ENCODE measurements around the gene VPS26C. TPM values are rescaled to one million over a fixed set of nuclear protein-coding genes. Genes with fewer than 3 reads are reported as not detected.

The VPS26C gene
- total and polyA plus RNA-seq, 2 of the 13 experiments (the other 11 are each of a cell fraction or from before 2014, with no cell fraction given): 30.3 to 39.7 TPM

GRCh38 chr21:37267269-37268185, at the start of gene VPS26C (continued):
- TF ChIP-seq HMG20A (CRISPR knock-in tag; IDR thresholded peaks at IDR 0.05; ENCODE audit: borderline replicate concordance) (peak; percentile 24; the same call in 1 of the 2 replicates), MAX (IDR thresholded peaks at IDR 0.05) (peak; percentile 79), AGO2 (optimal IDR thresholded peaks at IDR 0.05; ENCODE audit: low read depth, low read length) (peak; percentile 93), CTCF (CRISPR knock-in tag; IDR thresholded peaks at IDR 0.05) (peak; percentile 2; the same call in 1 of the 2 replicates), ZBTB2 (CRISPR knock-in tag; IDR thresholded peaks at IDR 0.05; ENCODE audit: low read depth) (peak; percentile 99), RFX3 (CRISPR knock-in tag; IDR thresholded peaks at IDR 0.05) (no peak), CCAR2 (optimal IDR thresholded peaks at IDR 0.05; ENCODE audit: low read depth, low read length) (no peak), PAWR (CRISPR knock-in tag; IDR thresholded peaks at IDR 0.05; ENCODE audit: borderline replicate concordance) (no peak), POLR2G (IDR thresholded peaks at IDR 0.05; ENCODE audit: low read depth, low read length) (peak; percentile 93), ZNF713 (CRISPR knock-in tag; IDR thresholded peaks at IDR 0.05) (peak; percentile 93), KDM5B (CRISPR knock-in tag; IDR thresholded peaks at IDR 0.05; ENCODE audit: borderline replicate concordance) (peak; percentile 90), E2F1 (CRISPR knock-in tag; IDR thresholded peaks at IDR 0.05) (peak; percentile 49), ZNF225 (CRISPR knock-in tag; IDR thresholded peaks at IDR 0.05) (peak; percentile 75; the same call in 1 of the 2 replicates), GATA4 (IDR thresholded peaks at IDR 0.05; ENCODE audit: borderline replicate concordance, low read depth) (0 out of 2 replicates have a peak, but pooled peaks have one; percentile 36), SALL1 (CRISPR knock-in tag; IDR thresholded peaks at IDR 0.05) (peak; percentile 74), SMAD3 (CRISPR knock-in tag; IDR thresholded peaks at IDR 0.05) (peak; percentile 51; the same call in 1 of the 2 replicates), ETV6 (CRISPR knock-in tag; conservative IDR thresholded peaks at IDR 0.05) (no peak), PAF1 (CRISPR knock-in tag; IDR thresholded peaks at IDR 0.05) (no peak), ATF4 (CRISPR knock-in tag; IDR thresholded peaks at IDR 0.05) (peak in 1 of 2 experiments; percentile 61; a peak in 1 of 4 replicates), HMGXB4 (CRISPR knock-in tag; IDR thresholded peaks at IDR 0.05; ENCODE audit: borderline replicate concordance in 1 of 2, low read depth in 1 of 2) (peak; percentile 72 to 73; a peak in 3 of 4 replicates)

Measured in HepG2 (cell line).